T47D (cell line): ENCODE measurements around the gene CTTN.

Source experiments
- DNase-seq, 2 experiments: peaks; one replicate each; pipeline versions ENCODE4 v3.0.0 to v3.0.0-alpha.2; 2011 to 2012; ENCODE audit warnings: low read depth in 1 of 2, low spot score in 1 of 2
- JUND ChIP-seq: IDR thresholded peaks from 2 replicates; pipeline ENCODE4 v1.6.1; 2012; ENCODE audit warnings: low read depth
- in situ Hi-C: cut with HindIII; loops from 2 replicates; pipeline ENCODE4 v1.10.0; 2016; ENCODE audit warnings: low sequenced_read_pairs, low pct_unique_long_range_greater_than_20kb

Gene CTTN

GRCh38 chr11:70483917-70484316 is 85.6 kb downstream of the CTTN start:
- no peak for DNase-seq
- no peak for TF ChIP-seq JUND
- in situ Hi-C loops = no loop called here

DNA sequence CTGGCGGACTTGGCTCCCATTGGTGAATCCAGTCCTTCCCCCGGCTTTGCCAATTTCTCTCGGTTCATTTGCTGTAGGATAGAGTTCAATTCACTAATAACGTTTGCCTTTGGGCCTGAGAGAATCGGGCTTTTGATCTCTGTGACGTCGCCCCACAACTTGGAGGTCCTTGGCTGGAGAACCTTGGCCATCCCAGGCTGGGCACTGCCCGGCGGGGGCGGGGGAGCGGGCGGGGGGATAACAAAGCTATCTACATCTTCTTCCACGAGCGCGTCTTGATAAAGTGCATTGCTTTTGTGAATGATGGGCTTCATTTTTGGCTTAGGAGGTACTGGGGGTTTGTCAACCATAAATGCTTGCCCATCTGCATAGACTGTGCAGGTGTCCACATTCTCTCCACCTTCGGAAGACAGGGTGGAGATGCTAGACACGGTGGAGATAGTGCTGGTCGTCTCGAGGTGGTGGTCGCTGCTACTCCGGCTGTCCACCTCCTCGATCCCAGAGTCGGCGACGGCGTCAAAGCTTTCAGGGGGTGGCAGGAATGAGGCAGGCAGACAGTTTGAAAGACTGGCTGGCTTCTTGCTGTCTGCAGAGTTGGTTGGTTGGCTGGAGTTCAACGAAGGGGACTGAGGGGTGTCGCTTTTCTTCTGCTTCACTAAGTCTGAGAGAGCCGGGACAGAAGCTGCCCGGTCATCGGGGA is 87.1 kb downstream of the CTTN start:
- TF ChIP-seq JUND = no peak
- in situ Hi-C loops = no loop called here
- DNase-seq = no peak

DNA sequence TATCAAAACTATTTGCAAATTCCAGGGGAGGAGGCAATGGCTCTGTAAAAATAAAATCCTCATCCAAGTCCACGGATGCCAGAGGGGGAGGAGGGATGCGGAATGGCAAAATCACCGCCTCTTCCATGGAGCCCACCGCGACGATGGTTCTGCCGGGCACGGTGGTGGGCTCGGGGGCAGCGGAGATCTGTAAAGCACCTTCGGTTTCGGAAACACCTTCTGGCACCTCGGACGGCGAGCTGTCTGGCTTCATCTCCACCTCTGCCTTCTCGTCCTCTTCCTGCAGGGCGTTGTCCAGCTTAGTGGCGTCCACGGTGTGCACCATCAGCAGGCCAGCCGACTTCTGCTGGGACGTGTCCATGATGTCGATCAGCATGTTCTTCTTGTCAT is 87.7 kb downstream of the CTTN start:
- DNase-seq = no peak
- TF ChIP-seq JUND = no peak
- in situ Hi-C loops = no loop called here
